Hepatocyte (in vitro differentiated cells): ENCODE results near the gene RABL6. TPM values are rescaled to one million over a fixed set of nuclear protein-coding genes. Genes with fewer than 3 reads are reported as not detected.
"Not testable (repeated sequence)": the region's sequence is repeated elsewhere in the genome, so short reads cannot be mapped to it uniquely, and the experiment has no call there.

Experiments
- DNase-seq: peaks from one replicate; pipeline ENCODE4 v3.0.0-alpha.2; 2016; ENCODE audit warnings: low spot score
- H2AFZ ChIP-seq: fragments of 200-600 bp; sonication (generic); 2 replicates; pipeline ENCODE4 v1.6.0; 2016; ENCODE audit warnings: antibody characterized with exemption, mild to moderate bottlenecking
- H3K27ac ChIP-seq: fragments of 200-600 bp; sonication (generic); 2 replicates; pipeline ENCODE4 v1.5.1; 2016; ENCODE audit warnings: mild to moderate bottlenecking
- H3K27me3 ChIP-seq: fragments of 200-600 bp; sonication (generic); 2 replicates; pipeline ENCODE4 v1.6.1; 2016
- H3K36me3 ChIP-seq: fragments of 200-600 bp; sonication (generic); replicated peaks from 2 replicates; pipeline ENCODE4 v1.5.1; 2016; ENCODE audit warnings: low read depth; ENCODE audit not compliant: insufficient read depth
- H3K4me1 ChIP-seq: fragments of 200-600 bp; sonication (generic); 2 replicates; pipeline ENCODE4 v1.5.1; 2016; ENCODE audit warnings: mild to moderate bottlenecking, moderate library complexity; ENCODE audit not compliant: insufficient read depth
- H3K4me2 ChIP-seq: fragments of 200-600 bp; sonication (generic); 2 replicates; pipeline ENCODE4 v1.6.0; 2016
- H3K4me3 ChIP-seq: fragments of 200-600 bp; sonication (generic); 2 replicates; pipeline ENCODE4 v1.5.1; 2016; ENCODE audit warnings: mild to moderate bottlenecking
- H3K79me2 ChIP-seq: fragments of 200-600 bp; sonication (generic); 2 replicates; pipeline ENCODE4 v1.6.0; 2017; ENCODE audit warnings: mild to moderate bottlenecking
- H3K9me2 ChIP-seq: fragments of 200-600 bp; sonication (generic); replicated peaks from 2 replicates; pipeline ENCODE4 v1.6.0; 2017; ENCODE audit warnings: mild to moderate bottlenecking; ENCODE audit not compliant: insufficient read depth
- H3K9me3 ChIP-seq: fragments of 200-600 bp; sonication (generic); 2 replicates; pipeline ENCODE4 v1.5.1; 2016; ENCODE audit warnings: low read depth, mild to moderate bottlenecking
- H4K20me1 ChIP-seq: fragments of 200-600 bp; sonication (generic); 2 replicates; pipeline ENCODE4 v1.6.0; 2016; ENCODE audit warnings: mild to moderate bottlenecking; ENCODE audit not compliant: insufficient read depth, poor library complexity, severe bottlenecking
- EZH2 ChIP-seq: fragments of 200-600 bp; sonication (generic); IDR thresholded peaks from 2 replicates; pipeline ENCODE4 v1.6.1; 2016; ENCODE audit warnings: antibody characterized with exemption, mild to moderate bottlenecking, borderline replicate concordance
- EZH2phosphoT487 ChIP-seq: fragments of 200-600 bp; sonication (generic); IDR thresholded peaks from one replicate; pipeline ENCODE4 v1.6.1; 2018; ENCODE audit warnings: antibody characterized with exemption, mild to moderate bottlenecking, low read depth, moderate library complexity; ENCODE audit not compliant: unreplicated experiment, severe bottlenecking
- WGBS: methylation state at CpG from one replicate; pipeline ENCODE4 v1.1.6; 2016; ENCODE audit warnings: low lambda C conversion rate; ENCODE audit errors: missing lambda C conversion rate; 5-methylcytosine and 5-hydroxymethylcytosine counted together
- polyA plus RNA-seq: library from polyadenylated mRNA; unstranded; fragments of >200 nt; fragmentation: Nextera tagmentation; extraction: Ambion mirVana; gene quantifications from 2 replicates; pipeline ENCODE4 v1.2.1, GENCODE V29; 2016
- total RNA-seq: library from RNA; depleted of rRNA; stranded (reverse); fragments of >200 nt; gene quantifications from 2 replicates; pipeline ENCODE4 v1.2.3, GENCODE V29; 2014
- TF ChIP-seq, protein P1 (sequence below): fragments of 200-600 bp; sonication (generic); IDR thresholded peaks from 2 replicates; pipeline ENCODE4 v1.5.1; 2016; ENCODE audit warnings: antibody characterized with exemption, mild to moderate bottlenecking; ENCODE audit not compliant: poor library complexity

RABL6 gene
- total and polyA plus RNA-seq, 2 experiments from 2014 or later, result 72.3 to 103 TPM

DNA sequence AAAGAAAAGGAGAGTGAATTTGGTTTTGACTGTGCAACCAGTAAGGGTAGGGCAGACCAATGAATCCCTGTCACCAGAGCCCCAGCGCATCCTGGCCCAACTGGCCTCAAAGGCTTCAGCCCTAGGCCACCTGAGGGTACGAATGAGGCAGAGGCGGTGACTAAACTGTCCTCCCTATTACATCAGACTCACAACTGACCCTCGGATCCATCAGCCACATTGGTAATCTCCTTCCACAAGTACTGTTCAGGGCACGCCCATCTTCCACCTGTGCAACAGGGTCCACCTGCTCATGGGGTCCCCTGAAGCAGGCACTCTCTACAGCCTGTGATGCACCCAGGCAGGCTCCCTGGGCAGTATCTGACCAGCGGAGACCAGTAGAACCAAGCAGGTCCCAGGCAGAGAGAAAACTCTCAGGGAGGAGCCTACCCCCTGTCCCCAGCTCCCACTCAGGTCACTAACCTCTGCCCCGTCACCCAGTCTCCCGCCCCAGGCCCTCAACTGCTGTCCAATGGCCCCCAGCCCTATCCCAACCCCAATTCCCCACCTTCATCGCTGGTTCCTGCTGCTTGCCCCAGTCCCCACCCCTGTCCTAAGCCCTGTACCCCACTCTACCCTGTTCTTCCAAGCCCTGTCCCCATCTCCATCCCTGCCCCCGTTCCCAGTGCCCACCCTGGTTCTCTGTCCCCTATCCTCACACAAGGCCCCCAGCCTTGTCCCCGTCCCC is 57.5 kb downstream of the RABL6 start:
- Histone ChIP-seq H3K4me3 (peak overlapping the region; percentile 93), H3K79me2 (peaks cover 40% of the 10 kb centered on the region), H4K20me1 (peaks cover 14% of the 10 kb centered on the region), H2AFZ (no peak overlapping the region), H3K27ac (peak overlapping the region; percentile 99), H3K27me3 (no peaks in the 10 kb centered on the region), H3K4me2 (peak overlapping the region; percentile 97), H3K36me3 (no peaks in the 10 kb centered on the region), H3K9me2 (no peaks in the 10 kb centered on the region), H3K9me3 (peaks cover 5% of the 10 kb centered on the region), H3K4me1 (peaks cover 12% of the 10 kb centered on the region)
- peak; percentile 35 for DNase-seq
- TF ChIP-seq EZH2phosphoT487 (no peak), EZH2 (no peak)
- TF ChIP-seq, protein P1, sequence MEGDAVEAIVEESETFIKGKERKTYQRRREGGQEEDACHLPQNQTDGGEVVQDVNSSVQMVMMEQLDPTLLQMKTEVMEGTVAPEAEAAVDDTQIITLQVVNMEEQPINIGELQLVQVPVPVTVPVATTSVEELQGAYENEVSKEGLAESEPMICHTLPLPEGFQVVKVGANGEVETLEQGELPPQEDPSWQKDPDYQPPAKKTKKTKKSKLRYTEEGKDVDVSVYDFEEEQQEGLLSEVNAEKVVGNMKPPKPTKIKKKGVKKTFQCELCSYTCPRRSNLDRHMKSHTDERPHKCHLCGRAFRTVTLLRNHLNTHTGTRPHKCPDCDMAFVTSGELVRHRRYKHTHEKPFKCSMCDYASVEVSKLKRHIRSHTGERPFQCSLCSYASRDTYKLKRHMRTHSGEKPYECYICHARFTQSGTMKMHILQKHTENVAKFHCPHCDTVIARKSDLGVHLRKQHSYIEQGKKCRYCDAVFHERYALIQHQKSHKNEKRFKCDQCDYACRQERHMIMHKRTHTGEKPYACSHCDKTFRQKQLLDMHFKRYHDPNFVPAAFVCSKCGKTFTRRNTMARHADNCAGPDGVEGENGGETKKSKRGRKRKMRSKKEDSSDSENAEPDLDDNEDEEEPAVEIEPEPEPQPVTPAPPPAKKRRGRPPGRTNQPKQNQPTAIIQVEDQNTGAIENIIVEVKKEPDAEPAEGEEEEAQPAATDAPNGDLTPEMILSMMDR, result no peak
- 75% methylated on average over 7 of the region's 11 CpGs for WGBS

DNA sequence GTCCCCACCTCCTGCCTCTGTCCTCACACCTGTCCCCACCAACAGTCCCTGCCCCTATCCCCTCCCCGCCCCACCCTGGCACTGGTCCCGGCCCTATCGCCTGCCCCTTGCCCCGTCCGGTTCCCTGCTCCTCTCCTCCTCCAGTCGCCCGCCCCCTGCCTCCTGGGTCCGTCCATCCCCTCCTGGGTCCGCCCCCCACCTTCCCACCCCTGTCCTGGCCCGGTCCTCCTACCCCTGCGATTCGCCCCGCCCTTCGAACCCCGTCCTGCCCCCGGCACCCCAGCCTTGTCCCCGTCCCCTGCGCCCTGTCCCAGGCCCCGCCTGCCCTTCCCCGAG is 58.0 kb downstream of the RABL6 start:
- H3K27me3 ChIP-seq, result no peaks in the 10 kb centered on the region
- peak overlapping the region; percentile 93 for H3K4me3 ChIP-seq
- H3K36me3 ChIP-seq, result no peaks in the 10 kb centered on the region
- H2AFZ ChIP-seq, result peak overlapping the region; percentile 82
- peaks cover 40% of the 10 kb centered on the region for H3K79me2 ChIP-seq
- H3K4me2 ChIP-seq, result peak overlapping the region; percentile 97
- H4K20me1 ChIP-seq, result peaks cover 14% of the 10 kb centered on the region
- WGBS, result no CpG with 5 or more reads among the region's 20 CpGs
- DNase-seq, result peak; percentile 53
- H3K9me3 ChIP-seq, result peaks cover 5% of the 10 kb centered on the region
- H3K27ac ChIP-seq, result peak overlapping the region; percentile 99
- H3K9me2 ChIP-seq, result no peaks in the 10 kb centered on the region
- peaks cover 12% of the 10 kb centered on the region for H3K4me1 ChIP-seq
- TF ChIP-seq, protein P1, result no peak
- no peak for TF ChIP-seq EZH2phosphoT487
- TF ChIP-seq EZH2, result no peak

DNA sequence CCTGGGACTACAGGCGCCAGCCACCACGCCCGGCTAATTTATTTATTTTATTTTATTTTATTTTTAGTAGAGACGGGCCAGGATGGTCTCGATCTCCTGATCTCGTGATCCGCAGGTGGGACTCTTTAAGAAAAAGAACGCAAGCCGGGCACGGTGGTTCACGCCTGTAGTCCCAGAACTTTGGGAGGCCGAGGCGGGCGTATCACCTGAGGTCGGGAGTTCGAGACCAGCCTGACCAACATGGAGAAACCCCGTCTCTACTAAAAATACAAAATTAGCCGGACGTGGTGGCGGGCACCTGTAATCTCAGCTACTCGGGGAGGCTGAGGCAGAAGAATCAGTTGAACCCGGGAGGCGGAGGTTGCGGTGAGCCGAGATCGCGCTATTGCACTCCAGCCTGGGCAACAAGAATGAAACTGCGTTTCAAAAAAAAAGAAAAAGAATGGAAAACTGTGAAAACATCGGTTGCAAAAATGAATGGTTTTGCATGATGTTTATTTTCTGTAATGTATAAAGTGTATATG is 59.2 kb downstream of the RABL6 start:
- not testable (repeated sequence) for DNase-seq, H3K27me3 ChIP-seq, H3K36me3 ChIP-seq, H3K9me3 ChIP-seq, H3K9me2 ChIP-seq
- peak overlapping the region; percentile 36 for H2AFZ ChIP-seq
- peak overlapping the region; percentile 79 for H3K27ac ChIP-seq
- H4K20me1 ChIP-seq, result peaks cover 14% of the 10 kb centered on the region
- H3K4me3 ChIP-seq, result peak overlapping the region; percentile 58
- peak overlapping the region; percentile 90 for H3K4me2 ChIP-seq
- H3K79me2 ChIP-seq, result peaks cover 40% of the 10 kb centered on the region
- peaks cover 12% of the 10 kb centered on the region for H3K4me1 ChIP-seq
- WGBS, result 92% methylated on average over 29 of the region's 29 CpGs

DNA sequence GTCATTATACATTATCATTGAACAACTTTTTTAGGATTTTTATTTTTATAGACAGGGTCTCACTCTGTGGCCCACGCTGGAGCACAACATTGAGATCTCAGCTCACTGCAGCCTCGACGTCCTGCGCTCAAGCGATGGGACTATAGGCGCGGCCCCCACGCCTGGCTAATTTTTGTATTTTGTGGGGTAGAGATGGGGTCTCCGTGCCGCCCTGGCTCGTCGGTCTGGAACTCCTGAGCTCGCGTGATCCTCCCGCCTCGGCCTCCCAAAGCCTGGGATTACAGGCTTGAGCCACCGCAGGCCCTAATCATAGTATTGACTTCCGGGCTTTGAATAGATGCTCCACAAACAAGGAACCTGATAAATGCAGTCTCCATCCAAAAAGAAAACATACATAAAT is 59.7 kb downstream of the RABL6 start:
- Histone ChIP-seq H3K27me3 (no peaks in the 10 kb centered on the region), H3K9me2 (no peaks in the 10 kb centered on the region), H3K36me3 (no peaks in the 10 kb centered on the region), H2AFZ (no peak overlapping the region), H3K4me1 (peaks cover 12% of the 10 kb centered on the region), H3K4me3 (no peak overlapping the region), H4K20me1 (peaks cover 14% of the 10 kb centered on the region), H3K27ac (no peak overlapping the region), H3K4me2 (peak overlapping the region; percentile 90), H3K9me3 (peaks cover 5% of the 10 kb centered on the region), H3K79me2 (peaks cover 40% of the 10 kb centered on the region)
- TF ChIP-seq, protein P1, result no peak
- TF ChIP-seq EZH2, result no peak
- no peak for TF ChIP-seq EZH2phosphoT487
- DNase-seq, result no peak
- 99% methylated on average over 18 of the region's 18 CpGs for WGBS
